HCT116 (cell line): ENCODE measurements around the gene CCDC192. TPM values are rescaled to one million over a fixed set of nuclear protein-coding genes. Genes with fewer than 3 reads are reported as not detected.

Experiments
- ATAC-seq: fragments of 200-7000 bp; cut with Tn5 transposase; 2 replicates; pipeline ENCODE4 v1.9.1; 2020; ENCODE audit warnings: mild to moderate bottlenecking, moderate library complexity
- BruUV-seq: library from RNA; stranded (reverse); fragments of 400-500 nt; replicated peaks from 2 replicates; lab custom pipeline; 2021; lab: Mats Ljungman, UMichigan
- CTCF ChIA-PET: fragments of 300-600 bp; sonication (Branson Sonifier 250); formaldehyde crosslinking; loops from one replicate; lab custom pipeline; 2021; ENCODE audit warnings: antibody characterized with exemption; lab: Charles Lee
- POLR2A ChIA-PET: fragments of 300-600, 350-600 bp; sonication (Branson Sonifier 250); formaldehyde crosslinking; loops from one replicate; lab custom pipeline; 2021; ENCODE audit warnings: antibody characterized with exemption; lab: Charles Lee
- RAD21 ChIA-PET, 2 experiments: fragments of 300-600 bp; sonication (Branson Sonifier 250); formaldehyde crosslinking; loops; one replicate each; lab custom pipeline; 2023; ENCODE audit warnings: low total read pairs in 2 of 2; ENCODE audit not compliant: uncharacterized antibody in 2 of 2, unreplicated experiment in 2 of 2, low non-redundant PET in 1 of 2; lab: Charles Lee
- DNase-seq: peaks from one replicate; pipeline ENCODE4 v3.0.0-alpha.2; 2010; ENCODE audit warnings: low read depth, low spot score
- H2AFZ ChIP-seq: fragments of 200-600 bp; shearing (Covaris generic), sonication (generic); 2 replicates; pipeline ENCODE4 v1.6.1; 2017; ENCODE audit warnings: low read depth, mixed run types, mixed read lengths, antibody characterized with exemption, low read length; ENCODE audit not compliant: poor library complexity, severe bottlenecking
- H3K27ac ChIP-seq: 2 replicates; pipeline ENCODE4 v1.5.1; 2012; ENCODE audit warnings: low read depth, low read length
- H3K27me3 ChIP-seq: fragments of 200-600 bp; sonication (generic); 2 replicates; pipeline ENCODE4 v1.6.1; 2016; ENCODE audit warnings: mixed run types, low read length, mixed read lengths; ENCODE audit not compliant: insufficient read depth
- H3K36me3 ChIP-seq, 2 experiments: fragments of 200-500 bp in 1 of 2; fragments of 200-600 bp in 1 of 2; sonication (Bioruptor generic) in 1 of 2; sonication (generic) in 1 of 2; 2 replicates each; pipeline versions ENCODE4 v1.5.1 to v1.6.1; 2014 to 2016; ENCODE audit warnings: low read length in 2 of 2, inconsistent platforms in 1 of 2, mixed read lengths in 1 of 2, mixed run types in 1 of 2; ENCODE audit not compliant: insufficient read depth in 2 of 2, control insufficient read depth in 1 of 2
- H3K4me1 ChIP-seq, 2 experiments: fragments of 200-600 bp in 1 of 2; sonication (generic) in 1 of 2; 2 replicates each; pipeline versions ENCODE4 v1.5.1 to v1.6.1; 2012 to 2017; ENCODE audit warnings: low read length in 2 of 2, inconsistent platforms in 1 of 2, mild to moderate bottlenecking in 1 of 2, mixed read lengths in 1 of 2, mixed run types in 1 of 2, moderate library complexity in 1 of 2; ENCODE audit not compliant: insufficient read depth in 2 of 2, control insufficient read depth in 1 of 2
- H3K4me2 ChIP-seq: fragments of 200-600 bp; sonication (generic); 2 replicates; pipeline ENCODE4 v1.6.1; 2017; ENCODE audit warnings: mixed run types, low read length, mixed read lengths
- H3K4me3 ChIP-seq, 2 experiments: fragments of 200-600 bp in 1 of 2; sonication (generic) in 1 of 2; replicated peaks in 1 of 2; 2 replicates each; pipeline ENCODE4 v1.5.1; 2011 to 2016; ENCODE audit warnings: low read length in 2 of 2, control low read depth in 1 of 2, low read depth in 1 of 2, mild to moderate bottlenecking in 1 of 2, mixed read lengths in 1 of 2, mixed run types in 1 of 2
- H3K79me2 ChIP-seq: fragments of 200-600 bp; sonication (generic); 2 replicates; pipeline ENCODE4 v1.6.1; 2017; ENCODE audit warnings: mild to moderate bottlenecking, mixed run types, low read length, moderate library complexity, mixed read lengths; ENCODE audit not compliant: insufficient read depth
- H3K9ac ChIP-seq: fragments of 200-600 bp; sonication (generic); 2 replicates; pipeline ENCODE4 v1.6.1; 2016; ENCODE audit warnings: low read length, mixed read lengths
- H3K9me2 ChIP-seq: fragments of 200-600 bp; sonication (generic), shearing (Covaris generic); 2 replicates; pipeline ENCODE4 v1.6.1; 2017; ENCODE audit warnings: mixed run types, mild to moderate bottlenecking, moderate library complexity; ENCODE audit not compliant: insufficient read depth
- H3K9me3 ChIP-seq, 2 experiments: fragments of 200-500 bp in 1 of 2; fragments of 200-600 bp in 1 of 2; sonication (Bioruptor generic) in 1 of 2; sonication (generic) in 1 of 2; 2 replicates each; pipeline ENCODE4 v1.6.1; 2014 to 2017; ENCODE audit warnings: low read length in 2 of 2, mixed read lengths in 2 of 2, inconsistent platforms in 1 of 2, low read depth in 1 of 2, mild to moderate bottlenecking in 1 of 2, mixed run types in 1 of 2, moderate library complexity in 1 of 2; ENCODE audit not compliant: control insufficient read depth in 1 of 2, insufficient read depth in 1 of 2
- H4K20me1 ChIP-seq: fragments of 200-600 bp; sonication (generic), shearing (Covaris generic); 2 replicates; pipeline ENCODE4 v1.6.1; 2017; ENCODE audit warnings: mixed run types, mild to moderate bottlenecking, moderate library complexity; ENCODE audit not compliant: insufficient read depth
- ATF3 ChIP-seq: IDR thresholded peaks from 2 replicates; pipeline ENCODE4 v1.6.1; 2012
- CEBPB ChIP-seq: IDR thresholded peaks from 2 replicates; pipeline ENCODE4 v1.6.1; 2012; ENCODE audit warnings: low read depth
- CTCF ChIP-seq, 3 experiments: fragments of 200-600 bp in 1 of 3; sonication (generic) in 1 of 3; IDR thresholded peaks in 2 of 3; conservative IDR thresholded peaks in 1 of 3; 2 replicates each; pipeline ENCODE4 v1.5.1; 2012 to 2017; ENCODE audit warnings: low read depth in 2 of 3, low read length in 2 of 3, antibody characterized with exemption in 1 of 3, borderline replicate concordance in 1 of 3, control low read depth in 1 of 3, mild to moderate bottlenecking in 1 of 3, mixed read lengths in 1 of 3, mixed run types in 1 of 3, moderate library complexity in 1 of 3; ENCODE audit not compliant: insufficient read depth in 1 of 3
- EGR1 ChIP-seq: IDR thresholded peaks from 2 replicates; pipeline ENCODE4 v1.6.1; 2012; ENCODE audit warnings: low read depth
- ELF1 ChIP-seq: IDR thresholded peaks from 2 replicates; pipeline ENCODE4 v1.6.1; 2012; ENCODE audit warnings: low read depth, borderline replicate concordance
- EZH2 ChIP-seq: fragments of 200-600 bp; sonication (generic); IDR thresholded peaks from 2 replicates; pipeline ENCODE4 v1.6.1; 2017; ENCODE audit warnings: antibody characterized with exemption, mixed run types
- EZH2phosphoT487 ChIP-seq: fragments of 200-600 bp; IDR thresholded peaks from 2 replicates; pipeline ENCODE4 v1.6.1; 2018; ENCODE audit warnings: antibody characterized with exemption, borderline replicate concordance
- FOSL1 ChIP-seq: IDR thresholded peaks from 2 replicates; pipeline ENCODE4 v1.6.1; 2012; ENCODE audit warnings: low read depth
- JUND ChIP-seq: IDR thresholded peaks from 2 replicates; pipeline ENCODE4 v1.6.1; 2012
- POLR2A ChIP-seq: IDR thresholded peaks from 2 replicates; pipeline ENCODE4 v1.7.0; 2011; ENCODE audit warnings: borderline replicate concordance; ENCODE audit not compliant: insufficient read depth, insufficient read length; ENCODE audit errors: extremely low read depth
- POLR2AphosphoS5 ChIP-seq: IDR thresholded peaks from 2 replicates; pipeline ENCODE4 v1.6.1; 2011; ENCODE audit warnings: mild to moderate bottlenecking, low read depth, low read length, moderate library complexity
- SIN3A ChIP-seq: IDR thresholded peaks from 2 replicates; pipeline ENCODE4 v1.6.1; 2012; ENCODE audit warnings: low read depth
- SP1 ChIP-seq: IDR thresholded peaks from 2 replicates; pipeline ENCODE4 v1.6.1; 2012; ENCODE audit warnings: low read depth
- SRF ChIP-seq: IDR thresholded peaks from 2 replicates; pipeline ENCODE4 v1.6.1; 2012; ENCODE audit warnings: low read depth
- TCF7L2 ChIP-seq: IDR thresholded peaks from 2 replicates; pipeline ENCODE4 v1.7.0; 2011; ENCODE audit warnings: borderline replicate concordance, inconsistent platforms; ENCODE audit not compliant: insufficient read depth, insufficient read length; ENCODE audit errors: extremely low read depth
- YY1 ChIP-seq: IDR thresholded peaks from 2 replicates; pipeline ENCODE4 v1.6.1; 2011; ENCODE audit warnings: low read length, low read depth, moderate library complexity, mild to moderate bottlenecking; ENCODE audit not compliant: insufficient replicate concordance; ENCODE audit errors: extremely low read depth
- ZBTB33 ChIP-seq: IDR thresholded peaks from 2 replicates; pipeline ENCODE4 v1.6.1; 2011; ENCODE audit warnings: mild to moderate bottlenecking, low read length, moderate library complexity; ENCODE audit not compliant: insufficient replicate concordance; ENCODE audit errors: extremely low read depth
- ZNF274 ChIP-seq: fragments of 200-500 bp; sonication (Bioruptor generic); IDR thresholded peaks from 2 replicates; pipeline ENCODE4 v1.6.1; 2014; ENCODE audit warnings: mild to moderate bottlenecking, low read depth, low read length, inconsistent platforms
- intact Hi-C: fragments of 100-400 bp; cut with micrococcal nuclease; formaldehyde crosslinking; loops from 2 replicates; pipeline ENCODE4 v1.10.0; 2022
- total RNA-seq: library from RNA; stranded (reverse); gene quantifications from one replicate; pipeline ENCODE4 v1.2.1, GENCODE V29; 2021; ENCODE audit not compliant: unreplicated experiment
- TF ChIP-seq, protein P1 (sequence below): IDR thresholded peaks from 2 replicates; pipeline ENCODE4 v1.6.1; 2012
- TF ChIP-seq, protein P2 (sequence below): IDR thresholded peaks from 2 replicates; pipeline ENCODE4 v1.6.1; 2012; ENCODE audit warnings: low read depth

CCDC192 gene
- total RNA-seq, 1 experiment from 2014 or later, result not detected

- CTCF ChIA-PET, result no interaction called here
- Histone ChIP-seq H3K27me3 (no peaks in the 10 kb centered on the region), H3K79me2 (no peaks in the 10 kb centered on the region), H4K20me1 (no peaks in the 10 kb centered on the region), H3K4me1 (peaks cover 5 to 6% of the 10 kb centered on the region in 2 experiments; a peak in 3 of 4 replicates), H3K27ac (no peak overlapping the region), H3K4me3 (no peak overlapping the region), H3K4me2 (no peak overlapping the region), H3K9ac (no peak overlapping the region), H3K9me2 (no peaks in the 10 kb centered on the region), H3K36me3 (no peaks in the 10 kb centered on the region), H3K9me3 (no peaks in the 10 kb centered on the region), H2AFZ (no peak overlapping the region)
- ATAC-seq (no peak), DNase-seq (no peak)
- POLR2A ChIA-PET, result no interaction called here
- BruUV-seq, result no TSS peak
- no peak for TF ChIP-seq CTCF (IDR thresholded peaks at IDR 0.05 in 2 of 3, conservative IDR thresholded peaks at IDR 0.05 in 1 of 3; ENCODE audit: borderline replicate concordance in 1 of 3, insufficient read depth in 1 of 3, low read depth in 2 of 3, low read length in 2 of 3)
- TF ChIP-seq POLR2A, result no peak
- no peak for TF ChIP-seq ELF1
- TF ChIP-seq POLR2AphosphoS5, result no peak
- TF ChIP-seq EZH2phosphoT487, result no peak
- TF ChIP-seq EGR1, result no peak
- no peak for TF ChIP-seq SP1
- no peak for TF ChIP-seq JUND
- no peak for TF ChIP-seq SIN3A
- TF ChIP-seq SRF, result no peak
- TF ChIP-seq FOSL1, result no peak
- TF ChIP-seq EZH2, result no peak
- no peak for TF ChIP-seq ATF3
- no peak for TF ChIP-seq YY1
- no peak for TF ChIP-seq TCF7L2
- TF ChIP-seq ZBTB33, result no peak
- no peak for TF ChIP-seq CEBPB
- TF ChIP-seq, protein P1, sequence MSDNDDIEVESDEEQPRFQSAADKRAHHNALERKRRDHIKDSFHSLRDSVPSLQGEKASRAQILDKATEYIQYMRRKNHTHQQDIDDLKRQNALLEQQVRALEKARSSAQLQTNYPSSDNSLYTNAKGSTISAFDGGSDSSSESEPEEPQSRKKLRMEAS, result no peak
- TF ChIP-seq ZNF274, result no peak
- TF ChIP-seq, protein P2, sequence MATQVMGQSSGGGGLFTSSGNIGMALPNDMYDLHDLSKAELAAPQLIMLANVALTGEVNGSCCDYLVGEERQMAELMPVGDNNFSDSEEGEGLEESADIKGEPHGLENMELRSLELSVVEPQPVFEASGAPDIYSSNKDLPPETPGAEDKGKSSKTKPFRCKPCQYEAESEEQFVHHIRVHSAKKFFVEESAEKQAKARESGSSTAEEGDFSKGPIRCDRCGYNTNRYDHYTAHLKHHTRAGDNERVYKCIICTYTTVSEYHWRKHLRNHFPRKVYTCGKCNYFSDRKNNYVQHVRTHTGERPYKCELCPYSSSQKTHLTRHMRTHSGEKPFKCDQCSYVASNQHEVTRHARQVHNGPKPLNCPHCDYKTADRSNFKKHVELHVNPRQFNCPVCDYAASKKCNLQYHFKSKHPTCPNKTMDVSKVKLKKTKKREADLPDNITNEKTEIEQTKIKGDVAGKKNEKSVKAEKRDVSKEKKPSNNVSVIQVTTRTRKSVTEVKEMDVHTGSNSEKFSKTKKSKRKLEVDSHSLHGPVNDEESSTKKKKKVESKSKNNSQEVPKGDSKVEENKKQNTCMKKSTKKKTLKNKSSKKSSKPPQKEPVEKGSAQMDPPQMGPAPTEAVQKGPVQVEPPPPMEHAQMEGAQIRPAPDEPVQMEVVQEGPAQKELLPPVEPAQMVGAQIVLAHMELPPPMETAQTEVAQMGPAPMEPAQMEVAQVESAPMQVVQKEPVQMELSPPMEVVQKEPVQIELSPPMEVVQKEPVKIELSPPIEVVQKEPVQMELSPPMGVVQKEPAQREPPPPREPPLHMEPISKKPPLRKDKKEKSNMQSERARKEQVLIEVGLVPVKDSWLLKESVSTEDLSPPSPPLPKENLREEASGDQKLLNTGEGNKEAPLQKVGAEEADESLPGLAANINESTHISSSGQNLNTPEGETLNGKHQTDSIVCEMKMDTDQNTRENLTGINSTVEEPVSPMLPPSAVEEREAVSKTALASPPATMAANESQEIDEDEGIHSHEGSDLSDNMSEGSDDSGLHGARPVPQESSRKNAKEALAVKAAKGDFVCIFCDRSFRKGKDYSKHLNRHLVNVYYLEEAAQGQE, result no peak
- intact Hi-C loops, result no loop called here
- RAD21 ChIA-PET, result no interaction called here
Observed at GRCh38 chr5:127886081-127886480, 182.9 kb downstream of the CCDC192 start.
